Medulla oblongata (tissue), 1 donor: Measurements from ENCODE around the gene DRC7.
A peak's percentile ranks its signal among the peaks of the same experiment; 100 is the strongest.
"Not testable (repeated sequence)": the region's sequence is repeated elsewhere in the genome, so short reads cannot be mapped to it uniquely, and the experiment has no call there.

Source experiments
- DNase-seq: peaks from one replicate; pipeline ENCODE4 v3.0.0-alpha.2; 2015; ENCODE audit errors: extremely low spot score

Gene DRC7

GRCh38 chr16:57711993-57712392, 17.4 kb downstream of the DRC7 start:
- no peak for DNase-seq

- not testable (repeated sequence) for DNase-seq
These were observed 18.0 kb downstream of the DRC7 start for GRCh38 chr16:57712569-57712968.

DNA sequence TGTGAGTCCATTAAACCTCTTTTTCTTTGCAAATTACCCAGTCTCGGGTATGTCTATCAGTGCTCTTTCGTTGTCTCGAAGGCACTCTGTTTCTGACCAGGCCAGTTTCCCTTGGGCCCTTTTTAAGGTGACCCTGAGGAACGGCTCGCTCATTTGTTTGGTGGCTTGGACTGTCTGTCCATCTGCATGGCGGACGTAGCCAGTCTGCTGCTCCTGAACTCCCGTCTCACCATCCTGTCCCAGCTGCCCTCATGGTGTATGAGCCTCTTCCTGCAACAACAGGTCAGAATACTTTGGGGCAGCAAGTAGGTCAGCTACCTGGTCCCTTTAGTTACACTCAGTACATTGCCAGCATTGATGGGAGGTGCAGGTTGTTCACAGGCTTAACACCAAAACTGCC, 19.0 kb downstream of the DRC7 start:
- no peak for DNase-seq

DNA sequence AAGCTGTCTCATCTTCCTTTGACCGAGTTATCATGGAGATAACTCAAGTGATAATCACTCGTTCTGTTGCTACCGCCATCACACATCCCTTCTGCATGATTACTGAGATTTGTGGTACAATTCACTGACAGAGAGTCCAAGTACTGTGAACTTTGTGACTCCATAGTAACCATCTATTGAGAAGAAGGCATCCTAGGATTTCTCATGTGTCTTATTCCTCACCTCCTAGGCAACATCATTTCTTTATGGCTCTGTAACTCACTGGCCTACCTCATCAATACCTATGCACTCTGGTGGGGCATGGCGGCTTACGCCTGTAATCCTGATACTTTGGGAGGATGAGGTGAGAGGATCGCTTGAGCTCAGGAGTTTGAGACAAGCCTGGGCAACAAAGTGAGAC, 19.4 kb downstream of the DRC7 start:
- no peak for DNase-seq

DNA sequence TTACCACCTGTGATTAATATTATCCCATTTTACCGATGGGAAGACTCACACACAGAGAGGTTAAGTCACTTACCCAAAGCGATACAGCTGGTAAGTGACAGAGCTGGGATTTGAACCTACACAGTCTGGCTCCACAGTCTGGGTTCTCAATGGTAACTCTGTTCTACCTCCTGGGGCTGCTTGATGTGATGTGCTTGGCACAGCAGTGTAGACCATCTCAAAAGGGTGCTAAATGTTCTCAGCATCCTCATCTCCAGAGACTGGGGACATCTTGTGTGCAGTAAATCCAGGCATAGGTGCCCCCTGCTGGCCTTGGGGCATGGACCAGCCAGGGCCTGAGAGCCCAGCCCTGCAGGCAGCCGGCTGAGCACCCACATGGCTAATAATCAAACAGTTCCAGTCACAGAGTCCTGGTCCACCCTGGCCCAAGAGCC, 25.6 kb downstream of the DRC7 start:
- DNase-seq = peak; percentile 56

- no peak for DNase-seq
These were observed 27.0 kb downstream of the DRC7 start for GRCh38 chr16:57721356-57722209.

GRCh38 chr16:57722210-57722499, 27.5 kb downstream of the DRC7 start:
- DNase-seq = no peak

GRCh38 chr16:57722651-57723050, 28.0 kb downstream of the DRC7 start:
- no peak for DNase-seq

DNA sequence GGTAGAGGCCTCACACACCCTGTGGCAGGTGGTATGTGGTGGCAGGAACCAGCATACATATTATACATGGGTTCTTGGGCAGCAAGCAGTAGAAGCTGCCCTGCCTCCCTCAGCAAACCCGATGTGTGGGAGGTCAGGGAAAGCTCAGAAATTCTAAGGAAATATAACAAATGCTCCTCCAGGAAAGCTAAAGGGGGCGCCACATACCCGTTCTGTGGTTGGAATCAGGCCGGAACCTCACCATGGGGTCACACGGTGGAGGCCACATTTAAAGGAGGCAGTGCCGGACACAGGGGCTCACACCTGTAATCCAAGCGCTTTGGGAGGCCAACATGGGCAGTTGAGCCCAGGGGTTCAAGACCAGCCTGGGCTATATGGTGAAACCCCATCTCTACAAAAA, 28.6 kb downstream of the DRC7 start:
- DNase-seq = no peak

- DNase-seq = no peak
These were observed 29.9 kb downstream of the DRC7 start for GRCh38 chr16:57724531-57724930.

DNA sequence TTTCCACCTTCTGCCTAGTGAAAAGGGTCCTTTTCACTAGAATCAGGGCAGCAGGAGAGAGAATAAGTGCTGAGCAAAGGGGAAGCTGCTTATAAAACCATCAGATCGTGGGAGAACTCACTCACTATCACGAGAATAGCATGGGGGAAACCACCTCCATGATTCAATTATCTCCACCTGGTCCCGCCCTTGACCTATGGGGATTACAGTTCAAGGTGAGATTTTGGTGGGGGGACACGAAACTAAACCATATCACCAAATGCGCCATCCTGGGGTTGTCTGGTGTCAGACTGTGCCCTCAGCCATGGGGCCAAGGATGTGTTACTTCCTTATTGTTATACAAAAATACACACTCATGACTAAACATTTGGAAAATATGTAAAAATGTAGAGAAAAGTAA, 30.5 kb downstream of the DRC7 start:
- DNase-seq = no peak

DNA sequence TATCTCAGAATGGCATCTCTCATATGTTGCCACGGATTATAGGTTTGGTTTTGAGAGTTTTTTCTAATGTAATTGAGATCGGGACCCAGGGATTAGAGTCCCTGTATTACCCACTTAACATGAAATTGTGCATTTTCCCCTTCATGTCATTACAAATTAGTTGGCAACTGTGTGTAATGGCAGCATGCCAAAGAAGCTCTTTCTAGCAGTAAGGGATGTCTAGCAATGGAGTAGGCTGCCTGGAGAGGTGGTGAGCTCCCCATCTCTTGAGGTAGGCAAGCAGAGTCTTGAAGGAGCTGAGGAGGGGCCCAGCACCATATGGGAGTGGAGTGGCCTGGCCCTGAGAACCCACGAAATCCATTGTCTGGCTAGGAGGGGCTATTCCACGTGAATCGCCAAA, 30.9 kb downstream of the DRC7 start:
- DNase-seq = no peak

DNA sequence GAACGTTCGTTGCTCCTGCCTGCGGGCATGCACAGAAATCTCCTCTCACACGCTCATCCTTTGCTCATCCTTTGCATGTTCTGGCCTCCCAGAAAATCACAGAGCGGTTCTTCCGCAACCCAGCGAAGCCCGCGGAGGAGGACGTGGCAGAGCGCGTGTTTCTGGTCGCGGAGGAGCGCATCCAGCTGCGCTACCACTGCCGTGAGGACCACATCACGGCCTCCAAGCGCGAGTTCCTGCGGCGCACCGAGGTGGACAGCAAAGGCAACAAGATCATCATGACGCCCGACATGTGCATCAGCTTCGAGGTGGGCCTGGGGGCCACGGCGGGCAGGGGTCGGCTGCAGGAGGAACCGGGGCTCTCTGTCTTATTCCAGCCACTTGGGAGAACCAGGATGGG, 31.4 kb downstream of the DRC7 start:
- no peak for DNase-seq

DNA sequence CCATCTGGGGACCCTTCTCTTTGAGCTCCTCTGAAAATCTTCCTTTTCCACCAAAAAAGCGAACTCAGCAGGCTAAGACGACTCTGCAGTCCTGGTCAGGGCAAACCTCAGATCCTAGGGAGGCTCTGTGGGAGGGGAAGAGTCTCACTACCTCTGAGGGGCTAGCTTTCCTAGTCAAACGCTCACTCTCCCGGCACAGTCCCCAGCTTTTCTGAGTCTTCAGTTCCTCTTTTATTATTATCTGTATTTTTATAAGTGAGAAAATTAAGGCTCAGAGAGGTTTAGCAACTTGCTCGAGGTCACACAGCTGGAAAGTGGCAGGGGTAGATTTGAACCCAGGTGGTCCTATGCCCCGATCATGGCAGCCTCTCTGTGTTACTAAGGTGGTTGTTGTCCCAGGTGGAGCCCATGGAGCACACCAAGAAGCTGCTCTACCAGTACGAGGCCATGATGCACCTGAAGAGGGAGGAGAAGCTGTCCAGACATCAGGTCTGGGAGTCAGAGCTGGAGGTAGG, 31.9 kb downstream of the DRC7 start:
- no peak for DNase-seq

GRCh38 chr16:57727610-57728009, 33.0 kb downstream of the DRC7 start:
- DNase-seq = no peak

- no peak for DNase-seq
These were observed 34.0 kb downstream of the DRC7 start for GRCh38 chr16:57728336-57729181.

GRCh38 chr16:57729182-57729484, 34.5 kb downstream of the DRC7 start:
- DNase-seq = no peak

- DNase-seq = not testable (repeated sequence)
These were observed 35.2 kb downstream of the DRC7 start for GRCh38 chr16:57729852-57730251.

DNA sequence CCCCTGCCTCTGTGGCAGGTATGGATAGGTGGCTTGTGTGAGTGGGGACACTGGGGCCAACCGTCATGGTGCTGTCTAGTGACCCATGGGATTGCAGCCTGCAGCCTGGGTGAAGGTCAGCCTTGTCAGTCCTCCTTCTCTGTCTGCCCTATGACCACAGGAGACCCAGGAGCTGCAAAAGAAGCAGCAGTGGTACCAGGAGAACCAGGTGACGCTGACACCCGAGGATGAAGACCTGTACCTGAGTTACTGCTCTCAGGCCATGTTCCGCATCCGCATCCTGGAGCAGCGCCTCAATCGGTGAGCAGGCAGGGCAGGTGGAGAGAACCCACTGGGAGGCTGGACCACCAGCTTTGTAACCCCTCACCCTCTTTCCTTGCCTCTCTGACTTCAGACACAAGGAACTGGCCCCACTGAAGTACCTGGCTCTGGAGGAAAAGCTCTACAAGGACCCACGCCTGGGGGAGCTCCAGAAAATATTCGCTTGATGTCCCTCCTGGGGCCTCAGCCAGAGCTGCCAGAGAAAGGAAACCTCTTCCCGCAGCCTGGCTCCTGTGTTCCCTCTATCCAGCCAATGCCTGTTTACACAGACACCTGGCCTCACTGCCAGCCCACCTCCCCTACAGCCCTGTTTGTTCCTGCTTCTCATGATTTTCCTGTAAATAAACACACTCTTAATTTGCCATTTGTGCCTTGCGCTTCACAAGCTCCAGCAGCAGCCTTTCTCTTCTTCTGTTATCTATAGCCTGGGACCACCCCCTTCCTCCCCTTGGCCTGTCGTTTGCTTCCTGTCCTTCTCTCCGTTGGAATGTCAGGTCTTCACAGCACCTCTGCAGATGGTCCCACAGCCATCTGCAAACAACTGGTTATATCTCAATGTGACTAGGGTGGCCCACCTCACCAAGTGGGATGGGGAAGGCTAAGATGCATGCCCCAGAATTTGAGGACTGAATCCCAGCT, 36.4 kb downstream of the DRC7 start:
- DNase-seq = no peak

GRCh38 chr16:57732037-57732436, 37.4 kb downstream of the DRC7 start:
- no peak for DNase-seq

DNA sequence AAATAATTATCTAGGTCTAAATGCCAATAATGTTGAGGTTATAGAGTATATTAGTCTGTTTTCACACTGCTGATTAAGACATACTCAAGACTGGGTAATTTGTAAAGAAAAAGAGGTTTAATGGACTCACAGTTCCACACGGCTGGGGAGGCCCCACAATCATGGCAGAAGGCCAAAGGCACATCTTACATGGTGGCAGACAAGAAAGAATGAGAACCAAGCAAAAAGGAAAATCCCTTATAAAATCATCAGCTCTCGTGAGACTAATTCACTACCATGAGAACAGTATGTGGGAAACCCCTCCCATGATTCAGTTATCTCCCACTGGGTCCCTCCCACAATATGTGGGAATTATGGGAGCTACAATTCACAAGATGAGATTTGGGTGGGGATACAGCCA, 38.1 kb downstream of the DRC7 start:
- DNase-seq = no peak
